Iris pigment epithelial cell (primary cell): ENCODE results near the gene CD177.
A peak's percentile ranks its signal among the peaks of the same experiment; 100 is the strongest.
"Not testable (repeated sequence)": the region's sequence is repeated elsewhere in the genome, so short reads cannot be mapped to it uniquely, and the experiment has no call there.

Experiments used
- DNase-seq: peaks from one replicate; pipeline ENCODE4 v3.0.0-alpha.2; 2011; ENCODE audit warnings: low read depth

Gene CD177

DNA sequence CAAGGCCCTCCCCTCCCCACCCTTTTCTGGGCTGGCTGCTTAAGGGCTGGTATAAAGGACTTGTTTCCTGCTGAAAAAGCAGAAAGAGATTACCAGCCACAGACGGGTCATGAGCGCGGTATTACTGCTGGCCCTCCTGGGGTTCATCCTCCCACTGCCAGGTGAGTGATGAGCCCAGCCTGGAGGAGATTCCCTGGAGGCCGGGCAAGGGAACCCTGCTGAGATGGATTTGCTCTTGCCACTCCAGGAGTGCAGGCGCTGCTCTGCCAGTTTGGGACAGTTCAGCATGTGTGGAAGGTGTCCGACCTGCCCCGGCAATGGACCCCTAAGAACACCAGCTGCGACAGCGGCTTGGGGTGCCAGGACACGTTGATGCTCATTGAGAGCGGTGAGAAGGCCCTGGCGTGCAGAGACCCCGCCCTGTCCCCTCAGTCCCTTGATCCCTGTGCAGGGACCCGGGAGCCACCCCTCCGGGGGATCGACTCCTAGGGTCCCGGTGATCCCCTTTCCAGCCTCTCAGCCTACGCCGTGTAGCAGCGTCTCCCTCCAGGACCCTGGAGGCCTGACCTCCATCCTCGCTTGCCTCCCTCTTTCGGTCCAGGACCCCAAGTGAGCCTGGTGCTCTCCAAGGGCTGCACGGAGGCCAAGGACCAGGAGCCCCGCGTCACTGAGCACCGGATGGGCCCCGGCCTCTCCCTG, at the start of gene CD177:
Gene CD177, plus strand, starts transcription at position 81 of the 699 bp plus-strand sequence. Its CDS starts 29 bp downstream, at position 110.
- no peak for DNase-seq

GRCh38 chr19:43305642-43306041, 47.8 kb upstream of the CD177 start:
- no peak for DNase-seq

GRCh38 chr19:43306097-43306496, 47.4 kb upstream of the CD177 start:
- no peak for DNase-seq

- no peak for DNase-seq
Measured at GRCh38 chr19:43308244-43308815, 45.2 kb upstream of the CD177 start.

- DNase-seq, result no peak
Measured at GRCh38 chr19:43309466-43309865, 44.0 kb upstream of the CD177 start.

DNA sequence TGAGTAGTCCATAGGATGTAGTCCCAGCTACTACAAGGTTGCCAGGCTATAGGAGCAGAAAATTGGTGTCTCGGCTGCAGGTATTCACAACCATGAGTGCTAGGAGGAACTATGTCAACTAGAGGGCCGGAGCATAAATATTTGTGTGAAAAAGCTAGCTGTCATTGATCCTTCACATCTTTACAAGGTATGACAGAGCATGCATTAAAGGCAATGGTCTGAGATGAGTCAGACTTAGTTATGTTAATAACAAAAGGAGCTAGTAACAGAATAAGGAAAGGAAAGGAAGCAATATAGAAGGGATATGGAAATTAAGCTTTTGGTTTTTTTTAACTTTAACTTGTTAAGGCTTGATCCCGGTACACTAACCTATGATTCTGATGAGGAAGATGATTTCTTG, 43.3 kb upstream of the CD177 start:
- DNase-seq, result no peak

- DNase-seq, result no peak
Measured at GRCh38 chr19:43311256-43311655, 42.2 kb upstream of the CD177 start.

GRCh38 chr19:43311706-43312105, 41.8 kb upstream of the CD177 start:
- peak; percentile 6 for DNase-seq

DNA sequence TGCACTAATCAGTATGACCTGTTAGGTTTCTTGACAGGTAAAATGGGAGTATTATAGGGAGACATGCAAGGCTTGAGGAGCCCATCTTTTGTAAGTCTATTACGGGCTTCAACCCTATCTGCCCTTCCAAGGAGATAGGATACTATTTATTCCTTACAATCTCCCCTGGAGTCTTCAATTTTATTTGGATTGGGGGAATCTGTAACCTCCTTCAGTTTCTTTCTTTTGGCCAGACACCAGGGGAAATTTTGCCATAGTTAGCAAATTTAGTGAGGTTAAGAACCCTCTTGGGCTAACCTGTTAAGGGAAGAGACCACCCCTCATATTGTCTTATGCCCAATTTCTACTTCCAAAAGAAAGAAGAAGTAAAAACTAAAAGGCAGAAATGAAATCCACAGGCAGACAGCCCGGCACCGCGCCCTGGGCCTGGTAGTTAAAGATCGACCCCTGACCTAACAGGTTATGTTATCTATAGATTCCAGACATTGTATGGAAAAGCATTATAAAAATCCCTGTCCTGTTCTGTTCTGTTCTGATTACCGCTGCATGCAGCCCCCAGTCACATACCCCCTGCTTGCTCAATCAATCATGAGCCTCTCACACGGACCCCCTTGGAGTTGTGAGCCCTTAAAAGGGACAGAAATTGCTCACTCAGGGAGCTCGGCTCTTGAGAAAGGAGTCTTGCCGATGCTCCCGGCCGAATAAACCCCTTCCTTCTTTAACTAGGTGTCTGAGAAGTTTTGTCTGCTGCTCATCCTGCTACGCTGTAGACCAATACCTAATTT, 39.6 kb upstream of the CD177 start:
- DNase-seq, result no peak

DNA sequence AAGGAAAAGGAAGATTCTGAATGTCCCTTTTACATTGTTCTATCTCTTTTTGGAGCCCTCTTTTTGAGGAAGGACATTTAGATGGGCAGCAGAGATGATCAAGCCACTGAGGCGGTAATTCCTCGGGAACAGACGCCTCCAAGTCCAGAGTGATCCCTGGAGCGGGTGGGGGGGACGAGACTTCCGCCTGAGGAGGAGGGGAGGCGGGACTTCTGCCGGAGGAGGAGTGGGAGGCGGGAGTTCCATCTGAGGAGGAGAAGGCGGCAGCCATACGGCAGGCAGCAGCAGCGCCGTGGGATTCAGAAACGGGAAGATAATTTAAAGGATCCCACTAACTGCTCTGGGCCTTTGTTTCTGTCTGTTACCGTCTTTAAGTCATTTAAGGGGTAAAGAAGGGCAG, 37.6 kb upstream of the CD177 start:
- DNase-seq, result no peak

- DNase-seq, result peak; percentile 24
Measured at GRCh38 chr19:43316591-43317319, 36.7 kb upstream of the CD177 start.

- DNase-seq, result no peak
Measured at GRCh38 chr19:43318203-43318602, 35.3 kb upstream of the CD177 start.

DNA sequence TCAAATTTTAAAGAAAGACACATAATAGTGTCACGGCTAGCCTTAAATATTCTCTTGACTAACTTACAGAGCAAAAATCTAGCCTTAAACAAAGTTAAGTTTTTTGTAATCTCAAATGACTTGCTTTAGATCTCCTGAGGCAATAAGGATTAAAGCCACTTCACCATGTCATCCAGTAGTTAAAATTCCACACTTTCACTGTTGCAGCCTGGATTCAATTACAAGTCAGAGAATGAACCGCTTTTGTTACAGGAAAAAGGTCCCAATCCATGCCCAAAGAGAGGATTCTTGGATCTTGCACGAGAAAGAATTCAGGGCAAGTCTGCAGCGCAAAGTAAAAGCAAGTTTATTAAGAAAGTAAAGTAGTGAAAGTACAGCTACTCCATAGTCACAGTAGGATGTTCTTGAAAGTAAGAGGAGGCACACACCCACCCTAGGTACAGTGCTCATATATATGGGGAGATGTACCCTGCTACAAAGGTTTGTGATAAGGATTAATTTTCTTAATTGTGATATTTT, 34.6 kb upstream of the CD177 start:
- no peak for DNase-seq

- no peak for DNase-seq
Measured at GRCh38 chr19:43320546-43320945, 32.9 kb upstream of the CD177 start.

GRCh38 chr19:43326761-43327160, 26.7 kb upstream of the CD177 start:
- not testable (repeated sequence) for DNase-seq

- DNase-seq, result not testable (repeated sequence)
Measured at GRCh38 chr19:43328561-43328960, 24.9 kb upstream of the CD177 start.

- DNase-seq, result not testable (repeated sequence)
Measured at GRCh38 chr19:43329049-43329448, 24.4 kb upstream of the CD177 start.

DNA sequence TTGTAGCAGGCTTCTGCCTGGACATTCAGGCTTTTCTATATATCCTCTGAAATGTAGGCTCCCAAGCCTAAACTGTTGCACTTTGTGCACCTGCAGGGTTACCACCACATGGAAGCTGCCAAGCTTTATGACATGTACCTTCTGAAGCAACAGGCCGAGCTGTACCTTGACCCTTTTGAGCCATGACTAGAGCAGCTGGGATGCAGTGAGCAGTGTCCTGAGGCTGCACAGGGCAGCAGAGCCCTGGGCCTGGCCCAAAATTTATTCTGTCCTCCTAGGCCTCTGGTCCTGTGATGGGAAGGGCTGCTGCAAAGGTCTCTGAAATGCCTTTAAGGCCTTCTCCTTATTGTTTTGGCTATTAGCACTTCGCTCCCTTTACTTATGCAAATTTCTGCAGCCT, 23.5 kb upstream of the CD177 start:
- no peak for DNase-seq

- no peak for DNase-seq
Measured at GRCh38 chr19:43330726-43331434, 22.6 kb upstream of the CD177 start.

GRCh38 chr19:43331435-43332010, 22.0 kb upstream of the CD177 start:
- no peak for DNase-seq
